Measurements from ENCODE around the gene POU3F3.

POU3F3 gene

GRCh38 chr2:104857262-104858005 lies 3.5 kb downstream of the POU3F3 start:
- H3K4me3 ChIP-seq (ENCODE audit: low read depth, low read length) = peak overlapping the region; percentile 23
- no peak for TF ChIP-seq CTCF (IDR thresholded peaks at IDR 0.05; ENCODE audit: borderline replicate concordance, insufficient read depth, low read depth, low read length)

GRCh38 chr2:104858006-104858978 lies 4.4 kb downstream of the POU3F3 start:
- no peak for TF ChIP-seq CTCF (IDR thresholded peaks at IDR 0.05; ENCODE audit: borderline replicate concordance, insufficient read depth, low read depth, low read length)
- H3K4me3 ChIP-seq (ENCODE audit: low read depth, low read length) = no peak overlapping the region

GRCh38 chr2:104859291-104859765 lies 5.4 kb downstream of the POU3F3 start:
- no peak overlapping the region for H3K4me3 ChIP-seq (ENCODE audit: low read depth, low read length)
- TF ChIP-seq CTCF (IDR thresholded peaks at IDR 0.05; ENCODE audit: borderline replicate concordance, insufficient read depth, low read depth, low read length) = no peak

GRCh38 chr2:104859766-104860450 lies 6.0 kb downstream of the POU3F3 start:
- H3K4me3 ChIP-seq (ENCODE audit: low read depth, low read length) = no peak overlapping the region
- TF ChIP-seq CTCF (IDR thresholded peaks at IDR 0.05; ENCODE audit: borderline replicate concordance, insufficient read depth, low read depth, low read length) = no peak

- H3K4me3 ChIP-seq (ENCODE audit: low read depth, low read length) = no peak overlapping the region
- no peak for TF ChIP-seq CTCF (IDR thresholded peaks at IDR 0.05; ENCODE audit: borderline replicate concordance, insufficient read depth, low read depth, low read length)
These were observed 6.5 kb downstream of the POU3F3 start for GRCh38 chr2:104860451-104860790.

- H3K4me3 ChIP-seq (ENCODE audit: low read depth, low read length) = no peak overlapping the region
- no peak for TF ChIP-seq CTCF (IDR thresholded peaks at IDR 0.05; ENCODE audit: borderline replicate concordance, insufficient read depth, low read depth, low read length)
These were observed 7.6 kb downstream of the POU3F3 start for GRCh38 chr2:104861351-104862057.
